NCI-H1694 (cell line): ENCODE data around the gene DCN.

Source experiments
- DNase-seq: peaks from one replicate; lab custom pipeline; 2025; lab: John Stamatoyannopoulos, UW

The DCN gene

GRCh38 chr12:91186156-91186555 is 3.5 kb upstream of the DCN start:
- no peak for DNase-seq

DNA sequence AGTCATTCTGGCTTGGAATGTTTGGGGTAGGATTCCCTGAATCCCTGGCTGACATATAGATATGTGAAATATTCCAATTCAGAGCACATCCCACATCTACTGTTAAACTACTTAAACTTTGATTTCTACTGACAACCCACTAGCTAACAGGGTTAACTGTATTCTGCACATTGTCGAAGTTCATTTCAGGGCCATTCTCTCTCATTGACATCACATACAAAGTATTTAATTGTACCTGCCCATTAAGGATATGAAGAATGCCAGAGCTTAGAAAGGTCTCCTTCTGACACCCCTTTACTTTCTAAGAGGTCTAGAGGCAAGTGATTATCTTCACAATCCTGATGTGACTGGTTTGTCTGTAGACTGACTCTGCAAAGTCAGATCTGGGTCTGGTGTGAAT is 2.8 kb upstream of the DCN start:
- DNase-seq: no peak

GRCh38 chr12:91183551-91183950 is 934 bp upstream of the DCN start:
- no peak for DNase-seq

GRCh38 chr12:91180582-91181395 is 1.8 kb downstream of the DCN start:
- no peak for DNase-seq

- no peak for DNase-seq
Measured at GRCh38 chr12:91179966-91180561, 2.6 kb downstream of the DCN start.

DNA sequence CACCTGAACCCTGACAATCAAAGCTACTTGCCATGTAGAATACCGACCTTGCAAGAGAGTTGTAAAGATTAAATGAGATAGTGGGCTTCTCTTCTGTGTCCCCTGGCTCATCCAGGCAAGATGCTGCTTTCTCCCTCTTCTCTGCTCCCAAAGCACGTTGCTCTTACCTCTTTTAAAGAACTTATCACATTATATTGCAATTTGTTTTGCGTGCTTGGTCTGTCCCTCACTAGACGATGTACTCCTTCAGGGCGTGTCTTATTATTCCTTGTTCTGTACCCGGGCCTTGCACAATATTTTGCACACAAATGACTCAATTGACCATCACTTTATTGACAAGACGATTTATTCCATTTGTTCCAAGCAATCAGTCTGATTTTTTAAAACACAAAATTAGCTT is 3.3 kb downstream of the DCN start:
- no peak for DNase-seq

DNA sequence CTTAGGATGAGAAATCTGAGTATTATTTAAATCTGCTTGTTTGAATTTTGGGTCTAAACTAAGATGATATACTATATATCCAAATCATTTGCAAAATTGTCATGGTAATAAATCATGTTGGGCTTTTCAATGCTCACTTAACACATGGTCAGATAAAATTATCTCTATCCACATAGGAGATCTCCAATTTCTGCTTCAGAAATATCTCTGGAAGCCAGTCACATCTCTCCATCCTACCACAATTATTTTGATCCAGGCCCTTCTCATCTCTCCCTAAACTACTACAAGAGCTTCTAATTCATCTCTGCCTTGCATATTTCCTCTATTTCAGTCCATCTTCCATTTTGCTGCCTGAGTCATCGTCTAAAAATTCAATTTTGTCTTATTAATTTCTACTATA is 3.8 kb downstream of the DCN start:
- no peak for DNase-seq

- peak; percentile 1 for DNase-seq
Measured at GRCh38 chr12:91178139-91178561, 4.5 kb downstream of the DCN start.

- no peak for DNase-seq
Measured at GRCh38 chr12:91177381-91177780, 5.2 kb downstream of the DCN start.

GRCh38 chr12:91176915-91177314 is 5.7 kb downstream of the DCN start:
- DNase-seq: no peak

DNA sequence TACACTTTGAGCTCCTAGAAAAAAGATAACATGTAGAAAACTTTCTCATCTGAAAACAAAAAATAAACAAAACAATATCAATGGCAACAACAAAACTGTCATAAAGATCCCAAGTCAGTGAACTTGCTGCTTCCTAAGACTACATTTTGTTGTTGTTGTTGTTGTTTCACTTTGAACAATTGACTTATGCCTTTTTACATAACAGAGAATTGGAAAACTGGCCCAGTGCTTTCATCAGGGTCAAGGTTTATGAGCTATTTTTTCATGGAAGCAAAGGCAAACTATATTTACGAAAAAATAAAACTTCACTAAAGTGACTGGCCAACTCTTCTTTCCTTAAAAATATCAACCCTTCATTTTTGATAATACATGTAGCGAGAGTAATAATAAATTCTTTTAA is 6.3 kb downstream of the DCN start:
- DNase-seq: no peak

DNA sequence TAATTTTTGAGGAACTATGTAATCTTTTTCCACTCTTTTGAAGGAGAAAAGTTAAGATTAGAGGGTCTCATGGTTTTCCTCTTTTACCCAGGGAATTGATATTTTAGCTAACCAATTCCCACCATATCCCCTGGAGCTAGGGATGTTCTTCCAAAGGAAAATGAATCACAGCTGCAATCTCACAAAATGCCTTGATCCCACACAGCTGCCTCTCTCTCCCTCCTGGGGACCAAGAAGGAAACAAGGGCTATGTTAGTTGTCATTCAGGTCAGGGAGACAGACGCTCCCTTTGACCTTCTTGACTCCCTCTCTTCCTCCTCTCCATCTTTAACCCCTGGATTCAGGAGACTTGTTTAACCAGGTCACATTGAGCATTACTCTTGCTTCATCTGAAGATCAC is 9.5 kb downstream of the DCN start:
- DNase-seq: no peak

GRCh38 chr12:91172096-91172495 is 10.5 kb downstream of the DCN start:
- DNase-seq: peak; percentile 2

DNA sequence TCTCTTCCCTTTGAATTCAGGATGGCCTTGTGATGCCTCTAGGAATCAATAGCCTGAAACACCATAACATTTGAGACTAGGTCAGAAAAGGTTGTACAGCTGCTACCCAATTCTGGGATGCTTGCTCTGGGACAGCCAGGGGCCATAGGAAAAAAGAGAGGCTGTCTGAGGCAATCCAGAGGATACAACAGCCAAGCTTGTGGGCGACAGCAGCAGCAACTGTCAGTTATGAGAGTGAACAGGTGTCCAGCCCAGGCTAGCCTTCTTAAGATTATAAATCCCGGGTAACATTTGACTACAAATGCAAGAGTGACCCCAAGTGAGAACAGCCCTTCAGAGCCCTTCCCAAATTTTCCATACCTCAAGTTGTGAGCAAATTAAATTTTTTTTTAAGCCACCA is 11.1 kb downstream of the DCN start:
- DNase-seq: no peak

- no peak for DNase-seq
Measured at GRCh38 chr12:91163116-91163515, 19.5 kb downstream of the DCN start.

DNA sequence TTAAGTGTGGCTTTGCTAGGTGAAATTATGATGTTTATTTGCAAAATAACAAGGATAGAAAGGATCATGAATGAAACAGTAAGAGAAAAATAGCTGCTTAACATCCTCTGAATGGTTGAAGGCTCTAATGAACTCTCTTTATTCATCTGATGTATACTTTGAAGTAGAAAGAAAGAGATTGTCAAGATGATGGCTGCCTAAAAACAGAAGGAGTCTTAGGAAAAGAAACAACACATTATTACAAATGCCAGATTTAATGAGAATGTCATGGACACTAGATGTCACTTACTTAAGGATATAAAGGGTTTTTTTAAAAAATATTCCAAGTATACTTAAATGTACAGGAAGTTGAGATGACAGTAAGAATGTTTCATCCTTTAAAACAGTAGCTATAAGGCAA is 21.6 kb downstream of the DCN start:
- DNase-seq: no peak

GRCh38 chr12:91155990-91156389 is 26.6 kb downstream of the DCN start:
- no peak for DNase-seq

GRCh38 chr12:91154131-91154530 is 28.5 kb downstream of the DCN start:
- DNase-seq: no peak

- no peak for DNase-seq
Measured at GRCh38 chr12:91144053-91144452, 38.6 kb downstream of the DCN start.

GRCh38 chr12:91143206-91143605 is 39.4 kb downstream of the DCN start:
- DNase-seq: no peak

GRCh38 chr12:91142221-91142631 is 40.4 kb downstream of the DCN start:
- DNase-seq: no peak

GRCh38 chr12:91140026-91140931 is 42.3 kb downstream of the DCN start:
- no peak for DNase-seq

GRCh38 chr12:91139286-91139685 is 43.3 kb downstream of the DCN start:
- DNase-seq: no peak
